GM20000 (cell line): Measurements from ENCODE around the gene PRKAR1B.

Experiments
- DNase-seq: peaks from one replicate; pipeline ENCODE4 v3.0.0; 2012; ENCODE audit warnings: low spot score
- CTCF ChIP-seq: IDR thresholded peaks from 2 replicates; pipeline ENCODE4 v1.5.1; 2012; ENCODE audit warnings: mild to moderate bottlenecking, control low read depth; ENCODE audit errors: extremely low read depth, missing control alignments

PRKAR1B gene

GRCh38 chr7:531777-532176, 195.3 kb downstream of the PRKAR1B start:
- DNase-seq, result peak; percentile 66
- TF ChIP-seq CTCF, result no peak

GRCh38 chr7:528451-528850, 198.6 kb downstream of the PRKAR1B start:
- TF ChIP-seq CTCF, result no peak
- DNase-seq, result no peak

- DNase-seq, result no peak
- no peak for TF ChIP-seq CTCF
Measured at GRCh38 chr7:527723-528122, 199.4 kb downstream of the PRKAR1B start.

GRCh38 chr7:526460-527034, 200.5 kb downstream of the PRKAR1B start:
- no peak for DNase-seq

GRCh38 chr7:525740-526139, 201.3 kb downstream of the PRKAR1B start:
- TF ChIP-seq CTCF, result no peak
- DNase-seq, result no peak

More at GRCh38 chr7:526460-527034, 200.5 kb downstream of the PRKAR1B start:
- no peak for TF ChIP-seq CTCF

- no peak for DNase-seq
- no peak for TF ChIP-seq CTCF
Measured at GRCh38 chr7:524800-525199, 202.3 kb downstream of the PRKAR1B start.

GRCh38 chr7:523347-524336, 203.4 kb downstream of the PRKAR1B start:
- TF ChIP-seq CTCF, result no peak
- DNase-seq, result no peak
